Stimulated activated memory B cell treated with anti-CD40 and anti-IgM and Interleukin-4, amounts not matched to agents 10 μg/mL and 1 μg/mL and 100 μg/mL, for 72 hours (primary cell): Measurements from ENCODE around the gene MEIS1.

Experiments
- ATAC-seq: fragments of 150-1000 bp; cut with Tn5 transposase; 2 replicates; pipeline ENCODE4 v1.10.0; 2021
- H3K27ac Mint-ChIP-seq: one replicate; pipeline ENCODE4 v1.8.0; 2022; ENCODE audit warnings: mild to moderate bottlenecking, mixed read lengths
- H3K27me3 Mint-ChIP-seq: one replicate; pipeline ENCODE4 v1.8.0; 2022; ENCODE audit warnings: mixed read lengths
- H3K36me3 Mint-ChIP-seq: one replicate; pipeline ENCODE4 v1.8.0; 2022; ENCODE audit warnings: mixed read lengths
- H3K4me1 Mint-ChIP-seq: one replicate; pipeline ENCODE4 v1.8.0; 2022; ENCODE audit warnings: mixed read lengths
- H3K4me3 Mint-ChIP-seq: one replicate; pipeline ENCODE4 v1.8.0; 2022; ENCODE audit warnings: mild to moderate bottlenecking, moderate library complexity, mixed read lengths
- H3K9me3 Mint-ChIP-seq: one replicate; pipeline ENCODE4 v1.8.0; 2022; ENCODE audit warnings: mixed read lengths

The MEIS1 gene

DNA sequence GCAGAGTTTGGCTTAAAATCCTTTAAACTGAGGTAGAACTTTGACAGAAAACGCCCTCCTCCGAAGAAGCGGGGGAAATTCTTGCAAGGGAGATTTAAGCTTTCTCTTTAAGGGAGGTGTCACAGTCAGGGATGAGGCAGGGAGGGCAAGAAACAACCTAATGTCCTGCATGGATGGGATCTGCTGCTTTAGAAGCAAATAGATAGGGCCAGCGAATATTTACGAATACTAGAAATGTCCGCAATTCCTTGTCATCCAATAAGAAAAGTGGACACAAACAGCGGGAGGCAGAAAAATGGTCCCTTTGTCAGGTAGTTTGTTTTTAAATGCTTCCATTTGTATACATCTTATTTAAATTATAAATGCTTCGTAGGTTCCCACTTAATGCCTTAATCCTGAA, 12.0 kb downstream of the MEIS1 start:
- no peak overlapping the region for H3K4me3 Mint-ChIP-seq
- ATAC-seq, result no peak

DNA sequence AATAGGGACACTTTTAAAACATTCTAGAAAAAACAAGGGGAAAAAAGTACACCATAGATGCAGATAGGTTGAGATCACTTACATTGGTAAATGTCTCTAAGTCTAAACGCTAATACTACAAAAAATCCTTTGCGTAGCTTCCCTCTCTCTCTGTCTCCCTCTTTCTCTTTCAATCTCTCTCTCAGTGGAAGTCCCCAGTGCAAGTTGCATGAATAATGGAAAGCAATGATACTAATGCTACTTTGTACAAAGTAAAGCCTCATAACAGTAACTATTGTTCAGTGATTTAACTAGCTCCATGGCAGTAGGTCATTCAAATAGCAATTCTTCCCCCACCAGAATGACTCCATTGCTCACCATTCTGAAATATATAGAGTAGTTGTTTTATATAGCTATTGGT, 12.8 kb downstream of the MEIS1 start:
- Mint-ChIP-seq H3K27ac (no peak overlapping the region), H3K27me3 (peaks cover 43% of the 10 kb centered on the region), H3K4me3 (no peak overlapping the region), H3K4me1 (no peaks in the 10 kb centered on the region), H3K36me3 (no peaks in the 10 kb centered on the region), H3K9me3 (no peaks in the 10 kb centered on the region)
- ATAC-seq, result no peak

More for the DNA sequence above, 12.0 kb downstream of the MEIS1 start:
- no peaks in the 10 kb centered on the region for H3K4me1 Mint-ChIP-seq
- no peaks in the 10 kb centered on the region for H3K9me3 Mint-ChIP-seq
- no peak overlapping the region for H3K27ac Mint-ChIP-seq
- H3K36me3 Mint-ChIP-seq, result no peaks in the 10 kb centered on the region
- H3K27me3 Mint-ChIP-seq, result peaks cover 48% of the 10 kb centered on the region

DNA sequence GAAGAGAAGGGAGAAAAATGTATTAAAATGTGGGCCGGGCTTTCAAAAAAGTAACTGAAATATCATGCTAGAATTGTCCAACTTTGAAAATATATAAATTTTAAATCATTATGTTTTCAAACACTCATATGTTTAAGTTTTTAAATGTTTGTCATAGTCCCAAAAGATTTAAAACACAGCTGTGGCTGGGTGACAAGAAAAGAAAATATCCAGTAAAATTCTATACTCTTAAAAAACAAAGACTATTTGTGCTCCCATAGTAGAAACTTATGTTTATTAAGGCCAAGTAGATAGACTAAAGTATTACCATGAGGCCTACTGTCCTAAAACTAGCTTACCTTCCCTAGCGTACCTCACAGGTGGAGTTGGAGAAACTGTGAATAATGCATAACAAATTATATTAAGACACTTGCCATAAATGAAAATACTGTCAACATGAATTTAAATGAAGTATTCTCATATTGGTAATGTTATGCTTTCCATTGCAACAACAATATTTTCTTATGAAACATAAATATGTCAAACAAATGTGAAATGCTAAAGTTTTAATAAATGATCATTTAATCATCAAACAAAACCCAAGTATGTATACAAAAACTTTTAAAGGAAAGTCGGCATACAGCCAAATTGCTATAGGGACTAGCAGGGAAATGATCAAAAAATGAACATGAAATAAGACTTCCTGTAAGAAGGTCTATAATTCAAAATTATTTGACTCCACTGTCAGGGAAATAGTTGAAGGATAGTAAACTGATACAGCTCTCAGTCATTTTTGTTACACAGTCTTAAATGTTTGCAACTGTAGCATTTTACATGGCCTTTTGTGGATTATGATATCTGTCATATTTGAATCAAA, 13.4 kb downstream of the MEIS1 start:
- Mint-ChIP-seq H3K27ac (no peak overlapping the region), H3K9me3 (no peaks in the 10 kb centered on the region), H3K27me3 (peaks cover 36% of the 10 kb centered on the region), H3K4me1 (no peaks in the 10 kb centered on the region), H3K36me3 (no peaks in the 10 kb centered on the region), H3K4me3 (no peak overlapping the region)
- no peak for ATAC-seq

DNA sequence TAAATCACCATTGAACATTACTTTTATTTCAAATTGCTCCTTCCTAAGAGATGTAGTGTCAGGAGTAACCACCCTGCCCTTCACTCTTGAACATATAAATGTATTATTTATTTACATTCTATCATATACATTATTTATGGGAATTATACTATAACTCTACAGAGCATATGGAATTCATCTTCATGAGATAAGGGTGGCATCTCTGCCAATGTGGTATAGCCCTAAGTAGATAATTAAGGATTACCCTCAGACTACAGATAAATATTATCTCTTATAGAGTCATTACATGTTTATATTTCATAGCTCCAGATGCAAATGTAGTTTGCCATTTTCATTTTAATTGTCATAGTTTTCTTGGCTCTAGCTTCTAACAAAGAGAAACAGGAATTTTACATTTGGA, 17.3 kb downstream of the MEIS1 start:
- Mint-ChIP-seq H3K4me3 (no peak overlapping the region), H3K9me3 (no peaks in the 10 kb centered on the region), H3K36me3 (no peaks in the 10 kb centered on the region), H3K27me3 (peaks cover 11% of the 10 kb centered on the region), H3K27ac (no peak overlapping the region), H3K4me1 (no peaks in the 10 kb centered on the region)
- ATAC-seq, result no peak

DNA sequence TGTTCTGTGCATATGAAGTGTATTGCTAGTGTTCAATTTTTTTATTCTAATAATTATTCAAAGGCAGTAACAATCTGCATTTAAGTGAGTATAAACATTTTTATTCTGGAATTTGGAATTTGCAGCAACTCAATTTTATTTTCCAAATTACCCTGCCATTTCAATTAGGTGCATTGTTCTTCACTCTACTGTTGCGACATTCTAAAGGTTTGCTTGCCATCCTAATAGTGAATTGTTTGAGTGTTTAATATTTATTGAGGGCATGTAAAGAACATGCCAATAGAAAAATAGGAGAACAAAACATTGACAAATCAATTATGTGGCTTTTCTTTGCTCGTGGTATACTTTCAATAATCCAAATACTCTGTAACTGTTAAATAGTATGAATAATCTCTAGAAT, 18.0 kb downstream of the MEIS1 start:
- no peak overlapping the region for H3K4me3 Mint-ChIP-seq
- H3K4me1 Mint-ChIP-seq, result no peaks in the 10 kb centered on the region
- H3K27me3 Mint-ChIP-seq, result peaks cover 4% of the 10 kb centered on the region
- no peaks in the 10 kb centered on the region for H3K9me3 Mint-ChIP-seq
- H3K36me3 Mint-ChIP-seq, result no peaks in the 10 kb centered on the region
- no peak overlapping the region for H3K27ac Mint-ChIP-seq
- no peak for ATAC-seq

DNA sequence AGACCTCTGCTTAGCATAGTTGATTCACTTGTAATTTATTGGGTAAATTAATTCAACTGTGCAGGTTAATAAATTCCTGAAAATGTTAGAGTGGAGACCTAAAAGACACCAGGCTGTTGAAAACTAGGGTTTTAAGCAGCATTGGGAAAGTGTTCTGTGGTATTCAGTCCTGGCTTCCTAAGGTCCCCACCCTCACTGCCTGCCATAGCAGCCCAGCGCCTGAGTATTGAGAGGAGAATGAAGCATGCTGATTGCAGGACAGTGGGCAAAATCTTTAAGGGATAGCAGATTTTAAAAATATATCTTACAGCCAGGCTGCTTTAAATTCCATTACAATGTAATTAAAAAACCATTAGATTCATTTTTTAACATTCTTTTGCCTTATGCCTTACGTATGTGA, 20.6 kb downstream of the MEIS1 start:
- no peaks in the 10 kb centered on the region for H3K27me3 Mint-ChIP-seq
- H3K9me3 Mint-ChIP-seq, result no peaks in the 10 kb centered on the region
- H3K27ac Mint-ChIP-seq, result no peak overlapping the region
- H3K4me1 Mint-ChIP-seq, result no peaks in the 10 kb centered on the region
- H3K36me3 Mint-ChIP-seq, result no peaks in the 10 kb centered on the region
- H3K4me3 Mint-ChIP-seq, result no peak overlapping the region
- ATAC-seq, result no peak

DNA sequence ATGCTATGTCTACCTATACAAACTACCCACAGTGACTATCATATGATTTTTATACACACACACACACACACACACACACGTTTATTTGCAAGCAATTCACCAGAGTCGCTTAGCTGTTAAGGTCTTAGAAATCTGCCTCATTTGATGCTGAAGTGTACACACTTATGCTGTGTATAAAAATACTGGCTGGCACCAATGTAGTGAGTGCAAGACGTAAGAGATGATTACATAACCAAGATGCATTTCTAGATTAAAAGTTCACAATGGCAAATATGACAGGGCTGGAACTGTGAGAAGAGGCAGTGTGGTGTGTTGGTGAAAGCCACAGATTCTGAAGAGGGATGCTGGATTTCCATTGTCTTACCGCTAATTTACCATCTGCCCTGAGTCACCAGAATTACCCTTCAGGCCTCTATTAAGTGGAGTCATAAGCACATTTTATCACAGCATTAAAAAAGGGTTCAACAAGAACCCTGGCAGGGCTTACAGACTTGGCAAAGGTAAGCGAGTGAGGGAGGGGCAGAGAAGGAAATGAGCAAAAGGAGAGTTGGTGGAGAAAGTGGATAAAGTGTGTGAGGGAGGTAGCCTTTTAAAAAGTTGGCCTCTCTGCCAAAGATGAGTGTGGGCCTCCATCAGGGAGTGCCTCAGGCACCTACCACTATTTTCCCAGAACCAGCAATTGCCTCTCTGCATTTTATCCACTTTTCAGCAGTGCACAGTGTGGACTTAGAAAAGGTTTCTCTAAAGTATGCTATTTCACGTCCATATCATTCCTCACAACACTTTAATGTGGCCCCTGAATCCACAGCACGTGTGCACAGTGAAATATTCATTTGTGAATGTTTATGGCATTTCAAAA, 21.5 kb downstream of the MEIS1 start:
- Mint-ChIP-seq H3K9me3 (no peaks in the 10 kb centered on the region), H3K27me3 (no peaks in the 10 kb centered on the region), H3K27ac (no peak overlapping the region), H3K4me1 (no peaks in the 10 kb centered on the region), H3K36me3 (no peaks in the 10 kb centered on the region), H3K4me3 (no peak overlapping the region)
- ATAC-seq, result peak; percentile 10

DNA sequence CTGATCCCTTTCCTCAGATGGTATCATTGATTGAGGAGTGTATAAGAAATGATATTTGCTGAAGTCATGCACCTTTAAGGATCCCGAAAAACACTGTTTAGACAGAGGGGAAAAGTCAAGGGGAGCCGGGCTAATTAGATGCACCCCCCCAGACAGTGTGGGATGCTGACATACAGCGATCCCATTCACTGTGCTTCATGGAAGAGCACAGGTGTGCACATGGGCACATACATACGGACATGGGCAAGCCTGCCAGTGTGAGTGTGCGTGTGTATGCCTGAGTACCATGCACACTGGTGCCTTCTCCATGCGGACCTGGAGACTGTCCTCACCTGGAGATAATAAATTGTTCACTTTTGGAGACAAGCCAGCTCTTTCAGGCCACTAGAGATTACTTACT, 22.6 kb downstream of the MEIS1 start:
- Mint-ChIP-seq H3K4me1 (no peaks in the 10 kb centered on the region), H3K27me3 (no peaks in the 10 kb centered on the region), H3K27ac (no peak overlapping the region), H3K9me3 (no peaks in the 10 kb centered on the region), H3K36me3 (no peaks in the 10 kb centered on the region), H3K4me3 (no peak overlapping the region)
- ATAC-seq, result peak; percentile 47

DNA sequence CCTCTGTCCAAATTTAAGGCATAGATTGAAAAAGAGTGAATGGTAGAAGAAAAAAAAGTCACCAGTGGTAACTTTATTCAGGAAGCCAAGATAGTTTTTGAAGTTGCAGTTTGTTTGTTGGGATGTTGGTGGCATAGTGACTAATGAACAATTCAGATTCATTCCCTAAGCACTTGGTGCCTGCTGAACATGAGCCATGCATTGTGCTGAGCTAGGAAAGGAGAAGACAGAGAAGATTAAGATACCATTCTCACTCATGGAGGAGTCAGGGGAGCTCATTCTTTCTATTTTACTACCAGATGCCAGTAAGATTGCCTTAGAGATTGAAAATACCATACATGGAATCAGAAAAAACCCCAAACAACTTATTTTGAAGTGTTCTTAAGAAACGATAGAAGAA, 25.1 kb downstream of the MEIS1 start:
- no peaks in the 10 kb centered on the region for H3K27me3 Mint-ChIP-seq
- no peak overlapping the region for H3K4me3 Mint-ChIP-seq
- no peak overlapping the region for H3K27ac Mint-ChIP-seq
- no peak for ATAC-seq
- no peaks in the 10 kb centered on the region for H3K4me1 Mint-ChIP-seq
- no peaks in the 10 kb centered on the region for H3K36me3 Mint-ChIP-seq
- no peaks in the 10 kb centered on the region for H3K9me3 Mint-ChIP-seq

DNA sequence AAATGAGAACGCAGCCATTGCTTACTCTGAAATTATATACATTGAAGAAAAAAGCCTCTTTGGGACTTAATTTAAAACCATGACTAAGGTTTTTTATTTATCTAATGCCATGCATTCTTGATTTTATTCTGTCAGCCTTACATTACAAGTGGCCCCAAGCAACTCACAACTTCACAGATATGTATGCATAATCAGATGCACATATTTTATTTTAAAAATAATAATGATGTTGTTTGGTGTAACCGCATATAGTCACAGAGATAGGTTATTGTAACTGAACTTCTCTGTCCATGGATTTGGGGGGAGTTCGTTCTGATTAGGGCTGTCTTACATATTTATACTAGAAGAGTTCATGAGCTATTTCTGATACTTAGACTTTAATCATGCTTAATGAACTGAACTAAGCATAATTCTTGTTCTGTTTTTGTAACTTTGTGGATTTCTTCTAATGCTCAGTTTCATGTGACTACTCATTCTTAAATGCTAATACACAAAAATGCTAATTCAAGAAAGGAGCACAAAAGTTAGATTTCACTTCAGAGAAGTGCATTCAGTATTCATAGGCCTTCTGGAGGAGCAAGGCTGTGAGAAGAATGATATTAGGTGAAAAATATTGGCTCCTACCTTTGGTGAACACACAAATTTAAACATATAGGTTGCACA, 26.2 kb downstream of the MEIS1 start:
- Mint-ChIP-seq H3K4me1 (no peaks in the 10 kb centered on the region), H3K27me3 (no peaks in the 10 kb centered on the region), H3K27ac (no peak overlapping the region), H3K36me3 (no peaks in the 10 kb centered on the region), H3K9me3 (no peaks in the 10 kb centered on the region), H3K4me3 (no peak overlapping the region)
- no peak for ATAC-seq

DNA sequence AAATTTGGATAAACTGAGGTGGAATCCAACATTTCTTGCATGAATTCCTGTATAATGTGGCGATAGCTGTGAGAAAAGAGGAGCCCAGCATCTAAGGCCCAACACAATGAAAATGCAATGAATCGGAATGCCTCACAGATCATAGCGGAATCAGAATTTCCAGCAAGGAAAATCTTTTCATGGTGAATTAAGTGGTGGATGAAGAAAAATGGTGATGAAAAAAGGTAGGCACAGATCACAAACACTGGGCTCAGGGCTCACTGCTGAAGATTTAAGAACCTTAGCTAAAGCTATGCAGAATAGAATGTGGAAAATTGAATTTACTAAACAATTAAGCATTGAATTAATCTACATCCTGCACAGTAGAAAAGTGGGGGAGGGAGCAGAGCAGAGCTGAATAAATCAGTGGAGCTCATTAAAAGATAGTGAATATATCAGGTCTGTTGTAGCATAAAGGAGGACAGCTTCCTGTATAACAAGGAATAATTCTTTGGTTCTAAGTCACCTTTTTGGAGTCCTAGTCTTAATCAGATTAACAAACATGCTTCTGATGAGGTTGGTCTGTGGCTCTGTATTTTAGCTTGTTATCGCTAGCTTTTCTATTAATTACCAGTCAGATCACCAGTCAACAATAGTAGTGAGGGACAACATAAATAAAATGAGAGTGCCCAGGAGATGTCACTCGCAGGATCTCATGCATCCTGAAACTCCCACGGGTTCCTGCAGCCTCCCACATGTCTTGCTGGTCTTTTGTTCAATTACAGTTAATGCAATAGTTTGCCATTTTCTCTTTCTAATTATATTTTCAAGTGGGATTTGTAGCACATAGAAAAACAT, 27.0 kb downstream of the MEIS1 start:
- H3K27me3 Mint-ChIP-seq, result no peaks in the 10 kb centered on the region
- H3K27ac Mint-ChIP-seq, result no peak overlapping the region
- no peak for ATAC-seq
- no peaks in the 10 kb centered on the region for H3K36me3 Mint-ChIP-seq
- no peaks in the 10 kb centered on the region for H3K4me1 Mint-ChIP-seq
- H3K9me3 Mint-ChIP-seq, result no peaks in the 10 kb centered on the region
- H3K4me3 Mint-ChIP-seq, result no peak overlapping the region

DNA sequence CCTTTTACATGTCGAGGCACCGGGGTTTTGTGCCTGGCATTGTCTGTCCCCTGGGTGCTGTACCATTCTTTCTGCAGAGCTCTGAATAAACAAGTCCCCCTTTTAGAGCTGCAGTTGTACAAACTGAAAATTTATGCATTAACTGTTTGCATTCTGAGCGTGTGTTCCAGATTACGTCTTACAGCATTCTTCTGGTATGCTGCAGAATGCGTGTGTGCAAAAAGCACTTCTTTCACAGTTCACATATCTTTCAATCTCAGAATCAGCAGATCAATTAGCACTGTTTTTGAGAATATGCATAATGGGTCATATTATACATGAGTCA, 27.5 kb downstream of the MEIS1 start:
- Mint-ChIP-seq H3K27ac (no peak overlapping the region), H3K4me3 (no peak overlapping the region), H3K4me1 (no peaks in the 10 kb centered on the region), H3K27me3 (no peaks in the 10 kb centered on the region), H3K36me3 (no peaks in the 10 kb centered on the region), H3K9me3 (no peaks in the 10 kb centered on the region)
- no peak for ATAC-seq

DNA sequence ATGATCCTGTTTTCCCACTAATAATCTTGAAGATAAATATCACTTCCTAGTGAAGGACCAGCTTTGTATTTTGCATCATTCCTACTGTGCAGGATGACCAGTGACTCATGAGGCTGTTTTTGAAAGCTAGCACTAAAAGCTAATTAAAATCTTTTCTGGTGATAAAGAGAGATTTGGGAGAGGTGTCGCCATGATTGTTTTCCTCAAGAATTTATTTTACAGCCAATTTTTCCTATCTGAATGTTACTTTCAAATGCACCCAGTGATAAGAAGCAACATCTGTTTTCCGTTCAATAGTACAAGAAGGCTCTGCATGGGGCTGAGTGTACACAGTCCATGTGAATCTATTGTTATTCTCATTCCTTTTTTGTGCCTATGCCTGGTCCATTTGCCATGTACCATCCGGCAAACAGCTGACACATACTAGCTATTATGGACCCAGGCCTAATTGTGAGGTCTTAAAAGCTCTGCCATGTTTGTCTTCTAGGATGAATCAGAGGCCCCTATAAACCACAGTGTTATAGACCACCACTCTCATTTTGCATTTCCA, 28.4 kb downstream of the MEIS1 start:
- ATAC-seq, result no peak
- no peaks in the 10 kb centered on the region for H3K27me3 Mint-ChIP-seq
- H3K36me3 Mint-ChIP-seq, result no peaks in the 10 kb centered on the region
- no peak overlapping the region for H3K27ac Mint-ChIP-seq
- no peak overlapping the region for H3K4me3 Mint-ChIP-seq
- H3K9me3 Mint-ChIP-seq, result no peaks in the 10 kb centered on the region
- H3K4me1 Mint-ChIP-seq, result no peaks in the 10 kb centered on the region

DNA sequence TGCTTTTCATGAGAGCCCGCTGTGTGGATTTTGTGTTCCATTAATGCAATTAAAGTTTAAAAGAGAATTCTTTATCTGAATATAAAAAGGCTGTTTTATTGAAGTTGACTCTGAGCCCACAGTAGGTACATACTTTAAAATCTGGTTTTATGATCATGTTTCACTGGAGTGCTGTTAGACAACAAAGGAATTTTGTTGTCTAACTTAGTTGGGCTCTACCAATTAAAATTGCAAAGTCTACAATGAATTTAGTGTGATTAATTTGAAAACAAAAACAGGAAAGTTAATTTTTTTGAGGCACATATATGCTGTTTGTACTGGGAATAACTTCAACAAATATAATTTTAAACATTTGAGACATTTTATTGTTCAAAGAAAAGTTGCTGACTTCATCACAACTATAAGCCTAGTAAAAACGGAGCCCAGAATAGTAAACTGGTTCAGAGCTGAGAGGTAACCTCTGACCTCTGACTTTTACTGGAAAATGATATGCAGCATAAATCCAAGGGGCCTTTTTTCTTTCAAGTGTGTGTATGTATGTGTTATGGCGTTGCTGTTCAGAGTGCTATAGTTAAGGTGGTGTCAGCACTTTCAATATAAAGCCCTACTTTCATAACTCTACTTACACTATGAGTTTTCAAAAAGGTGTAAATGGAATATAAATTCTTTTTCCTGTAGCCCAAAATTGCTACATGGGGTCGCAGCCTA, 30.2 kb downstream of the MEIS1 start:
- ATAC-seq, result no peak
- Mint-ChIP-seq H3K27me3 (no peaks in the 10 kb centered on the region), H3K27ac (no peak overlapping the region), H3K4me1 (no peaks in the 10 kb centered on the region), H3K36me3 (no peaks in the 10 kb centered on the region), H3K4me3 (no peak overlapping the region), H3K9me3 (no peaks in the 10 kb centered on the region)
